ENCODE results near the gene MTMR4. TPM values are rescaled to one million over a fixed set of nuclear protein-coding genes. Genes with fewer than 3 reads are reported as not detected.

Gene MTMR4
- total RNA-seq, 1 donor from 2014 or later, result 73.1 TPM

- no peak overlapping the region for H3K4me3 ChIP-seq (ENCODE audit: low read depth, low read length)
- no peak for DNase-seq (ENCODE audit: low read depth)
- TF ChIP-seq CTCF (conservative IDR thresholded peaks at IDR 0.05; ENCODE audit: low read depth, low read length), result no peak
These were observed 24.5 kb upstream of the MTMR4 start for GRCh38 chr17:58538811-58539409.

- H3K4me3 ChIP-seq (ENCODE audit: low read depth, low read length), result no peak overlapping the region
- TF ChIP-seq CTCF (conservative IDR thresholded peaks at IDR 0.05; ENCODE audit: low read depth, low read length), result no peak
- no peak for DNase-seq (ENCODE audit: low read depth)
These were observed 22.8 kb upstream of the MTMR4 start for GRCh38 chr17:58537266-58537665.

- TF ChIP-seq CTCF (conservative IDR thresholded peaks at IDR 0.05; ENCODE audit: low read depth, low read length), result no peak
- no peak for DNase-seq (ENCODE audit: low read depth)
These were observed 22.1 kb upstream of the MTMR4 start for GRCh38 chr17:58536542-58536941.

GRCh38 chr17:58535431-58535830 is 21.0 kb upstream of the MTMR4 start:
- no peak overlapping the region for H3K4me3 ChIP-seq (ENCODE audit: low read depth, low read length)
- DNase-seq (ENCODE audit: low read depth), result no peak
- no peak for TF ChIP-seq CTCF (conservative IDR thresholded peaks at IDR 0.05; ENCODE audit: low read depth, low read length)

More at GRCh38 chr17:58536542-58536941, 22.1 kb upstream of the MTMR4 start:
- no peak overlapping the region for H3K4me3 ChIP-seq (ENCODE audit: low read depth, low read length)

- no peak for TF ChIP-seq CTCF (conservative IDR thresholded peaks at IDR 0.05; ENCODE audit: low read depth, low read length)
- H3K4me3 ChIP-seq (ENCODE audit: low read depth, low read length), result no peak overlapping the region
- no peak for DNase-seq (ENCODE audit: low read depth)
These were observed 20.5 kb upstream of the MTMR4 start for GRCh38 chr17:58534901-58535421.

GRCh38 chr17:58534331-58534730 is 19.9 kb upstream of the MTMR4 start:
- no peak overlapping the region for H3K4me3 ChIP-seq (ENCODE audit: low read depth, low read length)
- TF ChIP-seq CTCF (conservative IDR thresholded peaks at IDR 0.05; ENCODE audit: low read depth, low read length), result no peak
- DNase-seq (ENCODE audit: low read depth), result no peak

GRCh38 chr17:58533616-58534188 is 19.3 kb upstream of the MTMR4 start:
- no peak overlapping the region for H3K4me3 ChIP-seq (ENCODE audit: low read depth, low read length)
- no peak for TF ChIP-seq CTCF (conservative IDR thresholded peaks at IDR 0.05; ENCODE audit: low read depth, low read length)
- no peak for DNase-seq (ENCODE audit: low read depth)

Data from epithelial cell of proximal tubule (primary cell).